HFFc6 (cell line): Measurements from ENCODE around the gene BMPR1B. TPM values are rescaled to one million over a fixed set of nuclear protein-coding genes. Genes with fewer than 3 reads are reported as not detected.
A peak's percentile ranks its signal among the peaks of the same experiment; 100 is the strongest.

ENCODE experiments used
- DNase-seq: peaks from one replicate; pipeline ENCODE4 v3.0.0-alpha.2; 2018
- H3K27ac Mint-ChIP-seq: 2 replicates; pipeline ENCODE4 v1.8.0; 2020; ENCODE audit warnings: mild to moderate bottlenecking, mixed read lengths
- H3K27me3 Mint-ChIP-seq: 2 replicates; pipeline ENCODE4 v1.8.0; 2021; ENCODE audit warnings: mild to moderate bottlenecking, moderate library complexity, mixed read lengths; ENCODE audit not compliant: insufficient read depth
- H3K36me3 Mint-ChIP-seq: 2 replicates; pipeline ENCODE4 v1.8.0; 2021; ENCODE audit warnings: low read depth, mixed read lengths
- H3K4me1 Mint-ChIP-seq: 2 replicates; pipeline ENCODE4 v1.8.0; 2020; ENCODE audit warnings: low read depth, mixed read lengths
- H3K4me3 Mint-ChIP-seq: 2 replicates; pipeline ENCODE4 v1.8.0; 2020; ENCODE audit warnings: mild to moderate bottlenecking, moderate library complexity, mixed read lengths
- H3K9me3 Mint-ChIP-seq: 2 replicates; pipeline ENCODE4 v1.8.0; 2020; ENCODE audit warnings: mild to moderate bottlenecking, mixed read lengths
- CTCF ChIP-seq: fragments of 200-600 bp; sonication (generic); IDR thresholded peaks from 2 replicates; pipeline ENCODE4 v1.5.0; 2021; ENCODE audit warnings: antibody characterized with exemption, mild to moderate bottlenecking
- long read RNA-seq: library from polyadenylated mRNA; unstranded; transcript quantifications from one replicate; pipeline ENCODE4 v2.0.0, GENCODE V29; 2019
- total RNA-seq, 6 experiments: library from RNA; stranded (reverse); fragmentation: NEBNext Ultra II Directional; extraction: Animal tissue kit (Norgen Biotek cat#: 25700); gene quantifications; 2 replicates in 1 of 6; 3 replicates in 5 of 6; pipeline ENCODE4 v1.2.3, GENCODE V29; 2021

The BMPR1B gene
- not detected for total RNA-seq
- long read RNA-seq = 0 reads

DNA sequence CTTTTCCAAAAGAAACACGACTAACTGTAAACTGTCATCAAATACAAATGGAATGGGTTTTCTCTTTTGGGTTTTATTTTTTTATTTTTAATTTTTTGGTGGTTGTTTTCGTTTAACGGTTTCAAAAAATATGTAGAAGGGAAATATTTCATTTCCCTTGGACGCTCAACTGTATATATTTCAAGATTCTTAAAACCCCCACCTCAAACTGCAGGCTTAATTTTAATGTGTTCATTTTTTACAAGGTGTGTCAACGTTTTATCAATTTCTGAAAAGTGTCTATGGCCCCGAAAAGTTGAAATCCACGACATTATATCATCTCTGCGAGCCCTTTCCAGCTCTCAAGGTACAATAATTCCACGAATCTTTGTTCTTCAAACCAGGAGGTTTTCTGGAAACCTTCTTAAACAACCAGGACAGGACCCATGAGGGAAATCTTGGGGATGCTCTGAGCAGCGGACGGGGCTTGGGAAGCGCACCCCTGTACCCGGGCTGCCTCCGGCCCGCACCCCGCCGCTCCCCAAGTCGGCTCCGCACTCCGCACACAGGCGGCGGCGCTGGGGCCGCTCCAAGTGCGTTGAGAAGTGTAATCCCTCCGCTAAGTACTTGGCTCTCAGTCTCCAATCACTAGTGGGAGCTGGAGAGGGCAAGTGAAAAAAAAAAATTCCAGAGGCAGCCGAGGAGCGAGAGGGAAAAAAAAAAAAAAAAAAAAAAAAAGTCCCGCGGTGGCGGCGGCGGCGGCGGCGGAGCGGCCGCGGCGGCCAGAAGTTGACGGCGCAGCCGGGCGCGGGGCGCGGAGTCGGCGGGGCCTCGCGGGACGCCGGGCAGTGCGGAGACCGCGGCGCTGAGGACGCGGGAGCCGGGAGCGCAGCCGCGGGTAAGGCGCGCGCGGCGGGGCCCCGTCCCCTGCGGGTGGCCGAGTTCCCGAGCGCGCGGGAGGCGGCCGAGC is at the start of gene BMPR1B:
TSS of gene BMPR1B (plus strand) at position 764 of the 949 bp plus-strand sequence. CDS start 346,470 bp downstream, outside the sequence.
- Mint-ChIP-seq H3K27me3 (peaks cover 66% of the 10 kb centered on the region), H3K27ac (no peak within 1 kb of the TSS)
- DNase-seq = peak; percentile 5

DNA sequence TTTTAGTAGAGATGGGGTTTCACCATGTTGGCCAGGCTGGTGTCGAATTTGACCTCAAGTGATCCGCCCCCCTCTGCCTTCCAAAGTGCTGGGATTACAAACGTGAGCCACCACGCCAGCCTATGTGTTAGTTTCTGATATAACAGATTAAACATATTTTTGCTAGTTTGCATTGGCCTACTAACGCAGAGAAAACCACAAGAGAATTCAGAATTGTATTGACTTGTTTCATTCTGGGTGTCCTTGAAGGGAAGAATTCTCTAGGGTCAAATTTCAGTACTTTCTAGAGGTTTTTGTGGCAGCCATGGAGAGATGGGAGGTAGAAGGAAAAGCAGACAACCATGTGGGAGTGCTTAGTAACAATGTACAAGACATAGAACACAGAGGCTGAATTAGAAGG is 46.1 kb upstream of the BMPR1B start:
- no peak for DNase-seq
- no peaks in the 10 kb centered on the region for H3K27me3 Mint-ChIP-seq
- no peaks in the 10 kb centered on the region for H3K9me3 Mint-ChIP-seq
- H3K27ac Mint-ChIP-seq = no peak overlapping the region
- no peaks in the 10 kb centered on the region for H3K36me3 Mint-ChIP-seq
- TF ChIP-seq CTCF = no peak
- H3K4me3 Mint-ChIP-seq = no peak overlapping the region
- H3K4me1 Mint-ChIP-seq = peaks cover 23% of the 10 kb centered on the region

More for the DNA sequence above, at the start of gene BMPR1B:
- peaks cover 18% of the 10 kb centered on the region for H3K4me1 Mint-ChIP-seq
- no peaks in the 10 kb centered on the region for H3K36me3 Mint-ChIP-seq
- no peaks in the 10 kb centered on the region for H3K9me3 Mint-ChIP-seq
- TF ChIP-seq CTCF = no peak
- H3K4me3 Mint-ChIP-seq = peak within 1 kb of the TSS; percentile 81

DNA sequence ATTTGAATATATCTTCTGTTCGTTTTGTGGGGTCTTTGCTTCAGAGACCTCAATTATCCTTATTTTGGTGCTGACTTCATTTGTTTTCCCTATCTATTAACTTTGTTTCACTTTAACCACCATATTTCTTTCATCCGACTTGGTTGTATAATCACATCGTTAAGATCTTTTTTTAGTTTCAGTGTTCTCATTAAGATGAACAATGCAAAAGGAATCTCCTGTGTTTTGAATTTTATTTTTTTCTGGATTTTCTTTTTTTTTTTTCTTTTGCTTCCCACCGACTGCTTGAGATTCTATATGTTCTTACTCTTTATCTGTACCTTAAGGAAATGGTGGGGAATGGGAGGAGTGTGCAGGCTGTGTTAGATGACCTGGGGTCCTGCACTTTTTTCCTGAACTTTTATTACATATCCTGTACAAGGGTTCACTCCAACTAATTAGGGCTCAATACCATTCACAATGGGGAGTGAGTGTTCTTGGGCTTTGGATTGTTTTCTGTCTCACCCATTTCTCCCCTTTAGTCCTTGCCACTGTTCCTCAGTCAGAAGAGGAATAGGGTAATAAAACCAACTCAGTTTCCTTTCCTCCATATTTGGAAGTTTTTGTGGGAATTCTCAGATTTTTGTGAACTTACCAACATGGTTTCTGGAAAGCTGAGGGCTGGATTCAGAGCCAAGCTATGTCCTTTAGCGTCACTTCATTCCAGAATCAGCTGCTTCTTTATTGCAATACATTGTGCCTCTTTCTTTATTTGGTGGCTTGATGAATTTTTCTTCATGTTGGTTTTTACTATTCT is 43.2 kb upstream of the BMPR1B start:
- H3K27ac Mint-ChIP-seq = peak overlapping the region; percentile 99
- peaks cover 23% of the 10 kb centered on the region for H3K4me1 Mint-ChIP-seq
- no peaks in the 10 kb centered on the region for H3K27me3 Mint-ChIP-seq
- H3K9me3 Mint-ChIP-seq = no peaks in the 10 kb centered on the region
- no peak for TF ChIP-seq CTCF
- peak; percentile 80 for DNase-seq
- no peaks in the 10 kb centered on the region for H3K36me3 Mint-ChIP-seq
- peak overlapping the region; percentile 89 for H3K4me3 Mint-ChIP-seq

DNA sequence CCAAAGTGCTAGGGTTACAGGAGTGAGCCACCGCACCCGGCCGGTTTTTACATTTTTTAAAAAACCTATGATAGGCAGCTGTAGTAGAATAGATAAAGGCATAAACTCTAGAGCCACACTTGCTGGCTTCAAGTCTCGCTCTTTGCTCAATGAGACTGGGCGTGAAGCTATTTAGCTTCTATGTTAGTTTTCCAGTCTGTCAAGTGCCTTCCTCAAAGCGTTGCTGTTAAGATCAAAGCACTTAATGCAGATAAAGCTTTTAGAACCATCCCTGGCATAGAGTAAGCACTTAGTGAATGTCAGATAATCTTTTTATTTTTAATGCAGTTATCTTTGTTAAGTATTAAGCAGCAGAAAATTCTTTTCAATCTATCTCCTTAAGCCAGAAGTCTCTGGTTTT is 42.0 kb upstream of the BMPR1B start:
- H3K4me3 Mint-ChIP-seq = no peak overlapping the region
- no peaks in the 10 kb centered on the region for H3K36me3 Mint-ChIP-seq
- no peak for DNase-seq
- H3K27me3 Mint-ChIP-seq = no peaks in the 10 kb centered on the region
- peak overlapping the region; percentile 17 for H3K27ac Mint-ChIP-seq
- TF ChIP-seq CTCF = no peak
- H3K4me1 Mint-ChIP-seq = peaks cover 23% of the 10 kb centered on the region
- no peaks in the 10 kb centered on the region for H3K9me3 Mint-ChIP-seq

DNA sequence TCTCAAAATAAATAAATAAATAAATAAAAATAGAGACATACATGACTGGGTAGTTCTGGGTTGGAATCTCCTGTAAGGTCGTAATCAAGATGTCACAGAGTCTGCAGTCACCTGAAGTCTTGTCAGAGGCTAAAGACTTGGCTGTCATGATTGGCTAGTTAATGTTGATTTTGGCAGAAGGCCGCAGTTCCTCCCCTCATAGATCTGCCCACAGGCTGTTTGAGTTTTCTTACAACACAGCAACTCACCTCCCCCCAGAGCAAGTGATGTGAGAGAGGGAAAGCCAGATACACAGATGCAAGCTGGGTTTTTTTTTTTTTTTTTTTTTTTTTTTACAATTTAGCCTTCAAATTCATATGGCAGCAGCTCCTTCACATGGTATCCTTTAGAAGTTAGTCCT is 36.4 kb upstream of the BMPR1B start:
- no peak for DNase-seq
- no peak overlapping the region for H3K4me3 Mint-ChIP-seq
- no peaks in the 10 kb centered on the region for H3K36me3 Mint-ChIP-seq
- no peaks in the 10 kb centered on the region for H3K9me3 Mint-ChIP-seq
- H3K27ac Mint-ChIP-seq = no peak overlapping the region
- TF ChIP-seq CTCF = no peak
- H3K4me1 Mint-ChIP-seq = no peaks in the 10 kb centered on the region
- H3K27me3 Mint-ChIP-seq = 0 out of 2 replicates have a peak, but pooled peaks cover 1% of the 10 kb centered on the region
